K562 (cell line): ENCODE data around the gene PHOSPHO1. TPM values are rescaled to one million over a fixed set of nuclear protein-coding genes. Genes with fewer than 3 reads are reported as not detected.

Experiments used
- ATAC-seq: fragments of 200-7000 bp; cut with Tn5 transposase; 3 replicates; pipeline ENCODE4 v1.9.1; 2020; ENCODE audit warnings: moderate library complexity
- BruUV-seq: library from RNA; stranded (reverse); fragments of 400-500 nt; replicated peaks from 2 replicates; lab custom pipeline; 2021; lab: Mats Ljungman, UMichigan
- CTCF ChIA-PET: fragments of 300-600 bp; formaldehyde crosslinking; extraction: SDS; loops from one replicate; lab custom pipeline; 2021; ENCODE audit warnings: low intra/inter-chr PET ratio; lab: Yijun Ruan, JAX
- POLR2A ChIA-PET: fragments of 300-600, 350-650 bp; sonication (Branson Sonifier 250); formaldehyde crosslinking; extraction: SDS; loops from one replicate; lab custom pipeline; 2021; ENCODE audit warnings: antibody characterized with exemption, inconsistent platforms; lab: Yijun Ruan, JAX
- DNase-seq, 4 experiments: peaks; one replicate each; pipeline versions ENCODE4 v3.0.0 to v3.0.0-alpha.2; 2011 to 2018; ENCODE audit warnings: low spot score in 3 of 4, mixed read lengths in 3 of 4; ENCODE audit errors: extremely low read depth in 1 of 4
- FAIRE-seq: peaks from 2 replicates; lab custom pipeline; 2011; peaks lifted over from hg19 to GRCh38; lab: Jason Lieb, UNC
- H2AFZ ChIP-seq: 2 replicates; pipeline ENCODE4 v1.6.0; 2011; ENCODE audit warnings: low read depth, low read length, control low read depth, inconsistent platforms
- H3K27ac ChIP-seq: fragments of 200-600 bp; 3 replicates; pipeline ENCODE4 v1.8.0; 2011; ENCODE audit warnings: low read depth, mild to moderate bottlenecking, control low read depth, inconsistent platforms, low read length, moderate library complexity, mixed read lengths; ENCODE audit errors: extremely low read depth
- H3K27me3 ChIP-seq, 2 experiments: fragments of 300-600 bp in 1 of 2; 2 replicates in 1 of 2; 3 replicates in 1 of 2; pipeline versions ENCODE4 v1.6.0 to v1.8.0; 2011; ENCODE audit warnings: inconsistent platforms in 2 of 2, low read length in 2 of 2, mild to moderate bottlenecking in 1 of 2, mixed read lengths in 1 of 2, moderate library complexity in 1 of 2; ENCODE audit not compliant: control insufficient read depth in 2 of 2, insufficient read depth in 2 of 2
- H3K36me3 ChIP-seq: fragments of 300-600 bp; 3 replicates; pipeline ENCODE4 v1.8.0; 2011; ENCODE audit warnings: mild to moderate bottlenecking, low read length, inconsistent platforms; ENCODE audit not compliant: control insufficient read depth, insufficient read depth
- H3K4me1 ChIP-seq, 2 experiments: fragments of 200-600 bp in 1 of 2; replicated peaks in 1 of 2; 2 replicates in 1 of 2; 3 replicates in 1 of 2; pipeline versions ENCODE4 v1.5.1 to v1.8.0; 2011; ENCODE audit warnings: inconsistent platforms in 2 of 2, low read length in 2 of 2, mild to moderate bottlenecking in 1 of 2, mixed read lengths in 1 of 2, moderate library complexity in 1 of 2; ENCODE audit not compliant: control insufficient read depth in 2 of 2, insufficient read depth in 2 of 2
- H3K4me2 ChIP-seq: 2 replicates; pipeline ENCODE4 v1.6.1; 2011; ENCODE audit warnings: low read length, control low read depth, inconsistent platforms, mixed read lengths; ENCODE audit not compliant: insufficient read depth
- H3K4me3 ChIP-seq: fragments of 200-600 bp; sonication (generic), shearing (Covaris generic); 2 replicates; pipeline ENCODE4 v1.5.1; 2016; ENCODE audit warnings: control low read depth, inconsistent platforms
- H3K79me2 ChIP-seq: fragments of 200-600 bp; 3 replicates; pipeline ENCODE4 v1.8.0; 2011; ENCODE audit warnings: low read length, inconsistent platforms; ENCODE audit not compliant: control insufficient read depth, insufficient read depth
- H3K9ac ChIP-seq, 2 experiments: 2 replicates each; pipeline versions ENCODE4 v1.6.0 to v1.6.1; 2011; ENCODE audit warnings: low read depth in 2 of 2, low read length in 2 of 2, control low read depth in 1 of 2, inconsistent platforms in 1 of 2, mild to moderate bottlenecking in 1 of 2, mixed read lengths in 1 of 2; ENCODE audit not compliant: insufficient read depth in 1 of 2
- H3K9me1 ChIP-seq: one replicate; pipeline ENCODE4 v1.6.0; 2011; ENCODE audit warnings: inconsistent platforms, mild to moderate bottlenecking, low read length, moderate library complexity; ENCODE audit not compliant: control insufficient read depth, insufficient read depth
- H3K9me3 ChIP-seq: replicated peaks from 2 replicates; pipeline ENCODE4 v1.5.1; 2011; ENCODE audit warnings: low read depth, low read length, inconsistent platforms; ENCODE audit not compliant: control insufficient read depth, insufficient read depth
- H4K20me1 ChIP-seq: replicated peaks from 2 replicates; pipeline ENCODE4 v1.6.1; 2011; ENCODE audit warnings: low read length, inconsistent platforms, mixed read lengths; ENCODE audit not compliant: control insufficient read depth, insufficient read depth
- ARID3B ChIP-seq: fragments of 250-450 bp; sonication (Bioruptor Pico); IDR thresholded peaks from 2 replicates; pipeline ENCODE4 v1.4.0; 2020; ENCODE audit warnings: borderline replicate concordance
- ASH1L ChIP-seq: fragments of 450-650 bp; IDR thresholded peaks from 2 replicates; pipeline ENCODE4 v1.6.1; 2018; ENCODE audit warnings: borderline replicate concordance, mild to moderate bottlenecking, low read depth; ENCODE audit not compliant: partially characterized antibody
- GABPB2 ChIP-seq: fragments of 250-450 bp; sonication (Bioruptor Pico); conservative IDR thresholded peaks from 2 replicates; pipeline ENCODE4 v1.5.1; 2021; ENCODE audit warnings: mild to moderate bottlenecking
- GTF2A2 ChIP-seq: IDR thresholded peaks from 2 replicates; pipeline ENCODE4 v1.6.1; 2016; ENCODE audit warnings: mild to moderate bottlenecking, missing genetic modification characterization, missing compliant biosample characterization
- HMG20A ChIP-seq: fragments of 450-650 bp; formaldehyde crosslinking; conservative IDR thresholded peaks from 2 replicates; pipeline ENCODE4 v1.4.0; 2020; ENCODE audit warnings: mild to moderate bottlenecking, mixed read lengths
- NR2C1 ChIP-seq, 2 experiments: fragments of 450-650 bp; IDR thresholded peaks; 2 replicates each; pipeline ENCODE4 v1.6.1; 2017; ENCODE audit warnings: mild to moderate bottlenecking in 2 of 2, antibody characterized with exemption in 1 of 2, inconsistent platforms in 1 of 2, missing compliant biosample characterization in 1 of 2, missing genetic modification characterization in 1 of 2
- NR4A1 ChIP-seq, 2 experiments: fragments of 250-450 bp in 1 of 2; fragments of 450-650 bp in 1 of 2; sonication (Bioruptor Pico) in 1 of 2; IDR thresholded peaks; 2 replicates each; pipeline versions ENCODE4 v1.4.0 to v1.6.1; 2016 to 2020; ENCODE audit warnings: mild to moderate bottlenecking in 2 of 2, missing compliant biosample characterization in 1 of 2, missing genetic modification characterization in 1 of 2, moderate library complexity in 1 of 2
- PTRF ChIP-seq: fragments of 450-650 bp; IDR thresholded peaks from 2 replicates; pipeline ENCODE4 v1.6.1; 2016; ENCODE audit warnings: mild to moderate bottlenecking, missing genetic modification characterization, missing compliant biosample characterization
- RAD21 ChIP-seq, 2 experiments: fragments of 250-450 bp in 1 of 2; fragments of 450-650 bp in 1 of 2; sonication (Bioruptor Pico) in 1 of 2; formaldehyde crosslinking in 1 of 2; IDR thresholded peaks in 1 of 2; conservative IDR thresholded peaks in 1 of 2; 2 replicates each; pipeline versions ENCODE4 v1.4.0 to v1.8.0; 2020 to 2022; ENCODE audit warnings: mild to moderate bottlenecking in 2 of 2, moderate library complexity in 1 of 2
- TBP ChIP-seq: optimal IDR thresholded peaks from 2 replicates; pipeline ENCODE3; 2011; ENCODE audit warnings: low read depth, low read length, improper control_type of control experiment
- ZBTB1 ChIP-seq: sonication (generic); formaldehyde crosslinking; IDR thresholded peaks from 2 replicates; pipeline ENCODE4 v1.8.1; 2023; ENCODE audit warnings: missing genetic modification reagents, low read depth, mild to moderate bottlenecking, borderline replicate concordance
- WGBS: fragments of 100-300 bp; shearing (Covaris generic); methylation state at CpG from one replicate; pipeline ENCODE4 v1.1.6; 2016; ENCODE audit warnings: low coverage, mixed read lengths; ENCODE audit not compliant: insufficient coverage; ENCODE audit errors: missing lambda C conversion rate; 5-methylcytosine and 5-hydroxymethylcytosine counted together
- in situ Hi-C: fragments of 300-500 bp; cut with MboI; formaldehyde crosslinking; loops from 4 replicates; pipeline ENCODE4 v1.15.0; 2018; ENCODE audit warnings: inconsistent platforms, mixed read lengths
- intact Hi-C: fragments of 100-400 bp; cut with micrococcal nuclease; formaldehyde crosslinking; loops from 2 replicates; pipeline ENCODE4 v1.14.2; 2022
- polyA plus RNA-seq, 8 experiments: library from polyadenylated mRNA; depleted of rRNA in 4 of 8; stranded (reverse) in 5 of 8; unstranded in 3 of 8; fragments of >200 nt; fragmentation: Nextera tagmentation in 2 of 8; fragmentation: Illumina TruSeq in 1 of 8; extraction: Ambion mirVana in 2 of 8; extraction: Trizol in 1 of 8; gene quantifications; 2 replicates each; pipeline versions ENCODE4 v1.2.1 to v1.2.3, GENCODE V29; 2011 to 2014; ENCODE audit warnings: inconsistent platforms in 1 of 8, missing spikeins in 1 of 8
- total RNA-seq, 7 experiments: library from RNA; depleted of rRNA in 6 of 7; stranded (reverse); fragments of >200 nt in 6 of 7; fragmentation: Illumina TruSeq in 2 of 7; extraction: Trizol in 2 of 7; gene quantifications; 2 replicates each; pipeline versions ENCODE4 v1.2.1 to v1.2.3, GENCODE V29; 2011 to 2021; ENCODE audit warnings: low replicate concordance in 1 of 7
- TF ChIP-seq, protein P1 (sequence below), 3 experiments: fragments of 200-800 bp in 1 of 3; sonication (Bioruptor generic) in 1 of 3; sonication (generic) in 1 of 3; formaldehyde crosslinking in 1 of 3; IDR thresholded peaks; 2 replicates each; pipeline versions ENCODE4 v1.6.1 to v1.8.0; 2016 to 2022; ENCODE audit warnings: mild to moderate bottlenecking in 2 of 3, missing compliant biosample characterization in 2 of 3, missing genetic modification characterization in 2 of 3, missing genetic modification reagents in 1 of 3
- TF ChIP-seq, protein P2 (sequence below): fragments of 450-650 bp; conservative IDR thresholded peaks from 2 replicates; pipeline ENCODE4 v1.6.1; 2016; ENCODE audit warnings: missing genetic modification characterization, low read depth, mild to moderate bottlenecking, control low read depth, missing compliant biosample characterization

PHOSPHO1 gene
- total and polyA plus RNA-seq, 9 of the 15 experiments (the other 6 are each of a cell fraction or from before 2014, with no cell fraction given) = 0.06 to 0.07 TPM; not detected in 7

DNA sequence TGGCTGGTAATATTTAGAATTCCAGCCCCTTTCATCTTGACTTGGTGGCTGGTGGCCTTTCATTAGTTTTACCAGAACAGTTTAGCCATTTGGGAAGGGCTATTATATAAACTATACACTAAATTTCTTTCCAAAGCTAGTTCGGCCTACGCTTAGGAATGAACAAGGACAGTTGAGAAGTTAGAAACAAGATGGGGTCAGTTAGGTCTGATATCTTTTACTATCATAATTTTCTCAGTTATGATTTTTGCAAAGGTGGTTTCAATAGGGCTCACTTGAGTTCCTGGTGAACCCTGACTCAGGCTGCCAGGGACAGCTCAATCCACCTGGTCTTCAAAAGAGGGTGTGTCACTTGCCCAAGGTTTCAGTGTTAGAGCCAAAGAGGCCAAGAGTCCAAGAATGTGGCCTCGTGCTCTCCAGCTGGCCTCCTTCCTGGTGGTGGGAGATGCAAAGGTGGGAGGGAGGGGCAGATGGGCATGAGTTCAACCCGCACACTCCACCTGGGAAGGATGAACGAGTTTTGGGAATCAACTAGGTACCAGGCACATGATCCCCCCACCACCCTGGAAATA, 4.0 kb upstream of the PHOSPHO1 start:
- Histone ChIP-seq H3K27me3 (peaks cover 0 to 9% of the 10 kb centered on the region in 2 experiments; a peak in 2 of 5 replicates), H3K79me2 (no peaks in the 10 kb centered on the region), H3K9me1 (no peaks in the 10 kb centered on the region), H3K4me2 (no peak overlapping the region), H2AFZ (peak overlapping the region; percentile 45; the same call in 1 of the 2 replicates), H3K36me3 (no peaks in the 10 kb centered on the region), H3K27ac (no peak overlapping the region), H3K4me1 (peaks cover 5 to 17% of the 10 kb centered on the region in 2 experiments; a peak in 4 of 5 replicates), H3K4me3 (no peak overlapping the region), H4K20me1 (no peaks in the 10 kb centered on the region), H3K9ac (no peak overlapping the region), H3K9me3 (no peaks in the 10 kb centered on the region)
- in situ Hi-C loops (no loop called here), intact Hi-C loops (no loop called here)
- BruUV-seq = no TSS peak
- WGBS = 59% methylated on average over 5 of the region's 5 CpGs
- ChIA-PET CTCF (no interaction called here), POLR2A (interaction anchor here (0.6 to 0.9 kb wide), 2 partner anchors 14 to 216 kb away, joined by 3 read pairs; no protein-coding TSS in a partner anchor)
- DNase-seq = no peak
- no peak for ATAC-seq
- FAIRE-seq = no peak
- TF ChIP-seq PTRF (tag) = peak; percentile 73
- TF ChIP-seq GABPB2 (CRISPR knock-in tag) = no peak
- TF ChIP-seq RAD21 (CRISPR knock-in tag; conservative IDR thresholded peaks at IDR 0.05 in 1 of 2, IDR thresholded peaks at IDR 0.05 in 1 of 2) = no peak
- TF ChIP-seq ARID3B (CRISPR knock-in tag) = no peak
- TF ChIP-seq, protein P1, sequence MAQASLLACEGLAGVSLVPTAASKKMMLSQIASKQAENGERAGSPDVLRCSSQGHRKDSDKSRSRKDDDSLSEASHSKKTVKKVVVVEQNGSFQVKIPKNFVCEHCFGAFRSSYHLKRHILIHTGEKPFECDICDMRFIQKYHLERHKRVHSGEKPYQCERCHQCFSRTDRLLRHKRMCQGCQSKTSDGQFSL (CRISPR knock-in tag; IDR thresholded peaks at IDR 0.05) = no peak
- TF ChIP-seq, protein P1 (tag; IDR thresholded peaks at IDR 0.05) = peak in 1 of 2 experiments; percentile 71; a peak in 2 of 4 replicates
- TF ChIP-seq ASH1L = no peak
- no peak for TF ChIP-seq NR2C1 (IDR thresholded peaks at IDR 0.05)
- TF ChIP-seq NR2C1 (tag; IDR thresholded peaks at IDR 0.05) = peak; percentile 39
- TF ChIP-seq ZBTB1 = no peak
- no peak for TF ChIP-seq NR4A1 (CRISPR knock-in tag; IDR thresholded peaks at IDR 0.05)
- 0 out of 2 replicates have a peak, but pooled peaks have one; percentile 53 for TF ChIP-seq NR4A1 (tag; IDR thresholded peaks at IDR 0.05)
- TF ChIP-seq, protein P2, sequence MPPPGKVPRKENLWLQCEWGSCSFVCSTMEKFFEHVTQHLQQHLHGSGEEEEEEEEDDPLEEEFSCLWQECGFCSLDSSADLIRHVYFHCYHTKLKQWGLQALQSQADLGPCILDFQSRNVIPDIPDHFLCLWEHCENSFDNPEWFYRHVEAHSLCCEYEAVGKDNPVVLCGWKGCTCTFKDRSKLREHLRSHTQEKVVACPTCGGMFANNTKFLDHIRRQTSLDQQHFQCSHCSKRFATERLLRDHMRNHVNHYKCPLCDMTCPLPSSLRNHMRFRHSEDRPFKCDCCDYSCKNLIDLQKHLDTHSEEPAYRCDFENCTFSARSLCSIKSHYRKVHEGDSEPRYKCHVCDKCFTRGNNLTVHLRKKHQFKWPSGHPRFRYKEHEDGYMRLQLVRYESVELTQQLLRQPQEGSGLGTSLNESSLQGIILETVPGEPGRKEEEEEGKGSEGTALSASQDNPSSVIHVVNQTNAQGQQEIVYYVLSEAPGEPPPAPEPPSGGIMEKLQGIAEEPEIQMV = 0 out of 2 replicates have a peak, but pooled peaks have one; percentile 34
- peak; percentile 18; the same call in 1 of the 2 replicates for TF ChIP-seq GTF2A2
- no peak for TF ChIP-seq TBP
- no peak for TF ChIP-seq HMG20A
